Endothelial cell of umbilical vein (primary cell): ENCODE measurements around the gene PARD3B.

Experiments used
- CTCF ChIP-seq, 2 donors: IDR thresholded peaks; 1 replicate in 1 of 2; 2 replicates in 1 of 2; pipeline ENCODE4 v1.5.1; 2011; ENCODE audit warnings: low read length in 2 of 2, mild to moderate bottlenecking in 2 of 2, moderate library complexity in 2 of 2, control low read depth in 1 of 2, inconsistent platforms in 1 of 2, low read depth in 1 of 2; ENCODE audit not compliant: insufficient read depth in 1 of 2; ENCODE audit errors: extremely low read depth in 1 of 2
- POLR2A ChIP-seq: IDR thresholded peaks from 2 replicates; pipeline ENCODE4 v1.6.1; 2012; ENCODE audit warnings: low read depth, mild to moderate bottlenecking, control low read depth, low read length
- POLR2AphosphoS5 ChIP-seq: IDR thresholded peaks from 2 replicates; pipeline ENCODE4 v1.6.1; 2012; ENCODE audit warnings: low read depth, mild to moderate bottlenecking, control low read depth, low read length, moderate library complexity; ENCODE audit not compliant: insufficient read depth

DNA sequence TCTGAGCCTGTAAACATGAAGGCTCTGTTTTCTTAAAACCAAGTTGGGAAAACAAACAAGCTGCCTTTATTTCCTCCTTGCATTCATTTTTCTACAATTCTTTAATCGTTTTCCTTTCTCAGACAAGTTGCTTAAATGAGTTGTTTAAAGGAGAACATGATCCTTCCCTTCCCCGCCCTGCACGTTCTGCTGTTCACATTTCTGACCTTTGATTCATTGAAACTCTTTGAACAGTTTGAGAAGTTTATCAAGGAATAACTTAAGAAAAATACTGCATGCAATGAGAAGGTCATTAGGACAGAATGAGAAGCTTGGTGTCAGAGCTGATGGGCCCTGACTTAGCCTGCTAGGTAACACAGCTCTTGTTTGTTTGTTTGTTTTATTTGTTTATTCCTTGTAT lies 181.6 kb downstream of the PARD3B start:
- TF ChIP-seq CTCF (IDR thresholded peaks at IDR 0.05; ENCODE audit: extremely low read depth in 1 of 2, insufficient read depth in 1 of 2, low read depth in 1 of 2, low read length in 2 of 2) (no peak), POLR2A (no peak), POLR2AphosphoS5 (no peak)
